ENCODE results near the gene CHKA. TPM values are rescaled to one million over a fixed set of nuclear protein-coding genes. Genes with fewer than 3 reads are reported as not detected.

Gene CHKA
- total and polyA plus RNA-seq, 9 of the 15 experiments (the other 6 are each of a cell fraction or from before 2014, with no cell fraction given): 3.6 to 37.0 (median 30.2) TPM

- H3K9me3 ChIP-seq (replicated peaks; ENCODE audit: control insufficient read depth, insufficient read depth, low read depth, low read length): no peaks in the 10 kb centered on the region
- BruUV-seq (replicated peaks): no TSS peak
- intact Hi-C loops (cut with micrococcal nuclease): no loop called here
- CTCF ChIA-PET (ENCODE audit: low intra/inter-chr PET ratio): no interaction called here
- no peak for ATAC-seq
- H3K4me3 ChIP-seq: no peak overlapping the region
- no peak overlapping the region for H2AFZ ChIP-seq (ENCODE audit: low read depth, low read length)
- in situ Hi-C loops (cut with MboI): no loop called here
- FAIRE-seq: no peak
- H3K4me2 ChIP-seq (ENCODE audit: insufficient read depth, low read length): no peak overlapping the region
- WGBS (ENCODE audit: insufficient coverage, low coverage, missing lambda C conversion rate): 28% methylated on average over 16 of the region's 16 CpGs
- no peak for DNase-seq (ENCODE audit: extremely low read depth in 1 of 4, low spot score in 3 of 4)
- H3K79me2 ChIP-seq (ENCODE audit: control insufficient read depth, insufficient read depth, low read length): no peaks in the 10 kb centered on the region
- no peak overlapping the region for H3K27ac ChIP-seq (ENCODE audit: extremely low read depth, low read depth, low read length)
- H3K9ac ChIP-seq (ENCODE audit: insufficient read depth in 1 of 2, low read depth in 2 of 2, low read length in 2 of 2): peak overlapping the region in 1 of 2 experiments; percentile 66; a peak in 2 of 4 replicates
- POLR2A ChIA-PET: no interaction called here
- H3K27me3 ChIP-seq (ENCODE audit: control insufficient read depth in 2 of 2, insufficient read depth in 2 of 2, low read length in 2 of 2): no peaks in the 10 kb centered on the region
- H3K36me3 ChIP-seq (ENCODE audit: control insufficient read depth, insufficient read depth, low read length): no peaks in the 10 kb centered on the region
- peaks cover 3% of the 10 kb centered on the region; the same call in 1 of the 2 replicates for H4K20me1 ChIP-seq (replicated peaks; ENCODE audit: control insufficient read depth, insufficient read depth, low read length)
- peaks cover 22 to 64% of the 10 kb centered on the region in 2 experiments for H3K4me1 ChIP-seq (replicated peaks in 1 of 2; ENCODE audit: control insufficient read depth in 2 of 2, insufficient read depth in 2 of 2, low read length in 2 of 2)
- H3K9me1 ChIP-seq (ENCODE audit: control insufficient read depth, insufficient read depth, low read length): no peaks in the 10 kb centered on the region
- TF ChIP-seq E2F8 (IDR thresholded peaks at IDR 0.05; ENCODE audit: low read depth, partially characterized antibody): no peak
- TF ChIP-seq KLF6 (CRISPR knock-in tag; IDR thresholded peaks at IDR 0.05; ENCODE audit: borderline replicate concordance): no peak
- TF ChIP-seq STAT6 (CRISPR knock-in tag; IDR thresholded peaks at IDR 0.05): no peak
- no peak for TF ChIP-seq ZNF592 (IDR thresholded peaks at IDR 0.05)
- TF ChIP-seq KDM1A (IDR thresholded peaks at IDR 0.05): peak in 1 of 2 experiments; percentile 51; a peak in 1 of 4 replicates
- TF ChIP-seq ZBTB8A (IDR thresholded peaks at IDR 0.05; ENCODE audit: partially characterized antibody): no peak
- TF ChIP-seq ZNF124 (CRISPR knock-in tag; IDR thresholded peaks at IDR 0.05): 0 out of 2 replicates have a peak, but pooled peaks have one; percentile 46
- no peak for TF ChIP-seq C11orf30 (IDR thresholded peaks at IDR 0.05; ENCODE audit: low read depth)
- TF ChIP-seq ZFP36 (IDR thresholded peaks at IDR 0.05; ENCODE audit: low read depth, low read length, partially characterized antibody): peak; percentile 14
- TF ChIP-seq RUNX1 (IDR thresholded peaks at IDR 0.05; ENCODE audit: low read depth): no peak
- TF ChIP-seq ZNF24 (IDR thresholded peaks at IDR 0.05): no peak
- no peak for TF ChIP-seq TEAD4 (IDR thresholded peaks at IDR 0.05; ENCODE audit: low read length)
- no peak for TF ChIP-seq TEAD4 (CRISPR knock-in tag; IDR thresholded peaks at IDR 0.05; ENCODE audit: borderline replicate concordance)
Measured at GRCh38 chr11:68012843-68013610, 108.2 kb downstream of the CHKA start.
